GM18519 (cell line): ENCODE results near the gene FUZ.

Experiments
- ATAC-seq: cut with Tn5 transposase; IDR thresholded peaks from one replicate; pipeline ENCODE4 v1.9.1; 2021; ENCODE audit warnings: mild to moderate bottlenecking, moderate library complexity; ENCODE audit not compliant: unreplicated experiment, low FRiP score

The FUZ gene

DNA sequence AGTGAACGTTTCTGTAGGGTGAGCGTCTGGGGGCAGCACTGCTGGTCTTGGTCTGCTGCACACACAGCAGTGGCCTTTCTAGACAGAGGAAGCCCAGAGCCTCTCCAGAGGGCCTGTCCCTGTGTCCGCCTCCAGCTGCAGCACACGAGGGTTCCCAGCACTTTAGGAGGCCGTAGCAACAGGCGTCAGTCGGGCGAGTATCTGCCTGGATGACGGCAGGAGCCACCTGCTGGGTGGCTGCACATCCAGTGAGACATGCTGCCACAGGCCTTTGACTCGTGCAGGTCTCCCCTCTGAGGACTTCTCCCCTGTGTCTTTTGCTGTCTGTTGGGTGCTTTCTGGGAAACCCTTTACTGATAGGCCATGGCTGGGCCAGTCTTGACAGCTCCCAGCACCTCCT lies 24.2 kb downstream of the FUZ start:
- ATAC-seq: no peak

DNA sequence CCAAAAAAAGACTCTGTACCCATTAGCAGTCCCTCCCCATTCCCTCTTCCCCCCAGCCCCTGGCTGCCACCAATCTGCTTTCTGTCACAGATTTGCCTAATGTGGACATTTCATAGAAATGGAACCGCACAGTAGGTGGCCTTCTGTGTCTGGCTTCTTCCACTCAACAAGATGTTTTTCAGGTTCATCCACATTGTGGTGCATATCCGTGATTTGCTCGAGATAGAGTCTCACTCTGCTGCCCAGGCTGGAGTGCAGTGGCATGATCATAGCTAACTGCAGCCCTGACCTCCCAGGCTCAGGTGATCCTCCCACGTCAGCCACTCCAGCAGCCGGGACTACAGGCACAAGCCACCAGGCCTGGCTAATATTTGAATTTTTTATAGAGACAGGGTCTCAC lies 25.3 kb downstream of the FUZ start:
- no peak for ATAC-seq

DNA sequence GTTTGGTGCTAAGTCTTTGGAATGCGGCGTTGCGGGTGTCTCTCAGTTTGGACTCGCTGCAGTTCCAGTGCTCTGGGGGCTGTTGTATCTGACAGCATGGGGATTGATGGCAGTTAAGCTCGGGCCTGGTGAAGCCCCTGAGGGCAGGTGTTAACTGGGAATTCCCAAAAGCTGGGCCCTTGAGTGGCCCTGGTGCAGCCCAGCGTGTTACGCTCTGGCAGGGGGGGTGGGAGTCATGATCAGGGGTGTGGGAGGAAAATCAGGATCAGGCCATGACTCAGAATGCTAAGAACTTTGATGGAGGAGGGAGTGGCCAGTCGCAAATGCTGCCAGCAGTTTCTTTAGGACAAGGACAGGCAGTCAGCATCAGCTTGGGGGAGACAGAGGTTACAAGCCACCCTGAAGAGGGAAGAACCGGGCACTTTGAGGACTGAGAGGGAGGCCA lies 26.7 kb downstream of the FUZ start:
- no peak for ATAC-seq

DNA sequence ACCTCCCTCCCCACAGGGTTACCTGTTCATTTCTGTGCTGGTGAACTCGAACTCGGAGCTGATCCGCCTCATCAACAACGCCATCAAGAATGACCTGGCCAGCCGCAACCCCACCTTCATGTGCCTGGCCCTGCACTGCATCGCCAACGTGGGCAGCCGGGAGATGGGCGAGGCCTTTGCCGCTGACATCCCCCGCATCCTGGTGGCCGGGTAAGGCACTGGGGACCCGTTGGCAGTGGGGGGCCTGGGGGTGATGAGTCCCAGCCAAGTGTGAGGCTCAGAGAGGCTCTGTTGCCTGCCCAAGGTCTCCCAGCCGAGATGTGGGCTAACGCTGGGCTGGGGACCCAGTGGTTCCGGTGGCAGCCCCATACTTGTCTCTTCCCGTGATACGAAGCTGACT lies 30.6 kb downstream of the FUZ start:
- ATAC-seq: no peak

DNA sequence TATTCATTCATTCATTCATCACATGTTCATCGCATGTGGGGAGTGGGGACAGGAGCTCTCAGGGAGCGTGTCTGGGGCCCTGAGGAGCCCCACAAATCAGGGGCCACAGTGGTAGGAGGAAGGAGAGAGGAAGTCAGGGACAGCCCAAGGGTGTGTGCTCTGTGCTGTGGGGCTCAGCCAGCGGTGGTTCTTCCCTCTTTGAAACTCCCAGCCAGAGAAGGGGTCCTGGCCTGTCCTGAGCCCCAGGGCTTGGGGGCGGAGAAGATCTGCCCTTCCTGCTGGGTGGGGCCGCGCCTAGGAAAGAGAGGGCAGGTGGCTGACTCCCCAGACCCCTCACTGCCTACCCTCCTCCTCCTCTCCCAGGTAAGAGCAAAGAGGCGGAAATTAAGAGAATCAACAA lies 31.7 kb downstream of the FUZ start:
- no peak for ATAC-seq

DNA sequence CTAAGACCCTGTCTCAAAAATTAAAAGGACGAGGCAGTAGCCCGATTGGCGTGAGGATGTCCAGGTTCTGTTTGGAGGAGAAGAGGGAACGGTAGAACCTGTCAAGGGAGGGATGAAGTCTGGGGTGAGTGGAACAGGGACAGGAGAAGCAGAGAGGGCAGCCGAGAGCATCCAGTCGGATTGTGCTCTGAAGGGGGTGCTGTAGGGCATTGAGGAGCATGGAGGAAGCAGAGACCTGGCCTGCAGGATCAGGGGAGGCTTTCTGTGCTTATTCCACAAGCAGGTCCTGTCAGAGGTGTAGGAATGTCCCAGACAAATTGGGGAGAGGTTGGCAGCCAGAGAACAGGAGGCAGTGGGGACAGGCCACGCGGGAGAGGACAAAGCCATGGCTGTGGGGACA lies 32.2 kb downstream of the FUZ start:
- ATAC-seq: no peak

DNA sequence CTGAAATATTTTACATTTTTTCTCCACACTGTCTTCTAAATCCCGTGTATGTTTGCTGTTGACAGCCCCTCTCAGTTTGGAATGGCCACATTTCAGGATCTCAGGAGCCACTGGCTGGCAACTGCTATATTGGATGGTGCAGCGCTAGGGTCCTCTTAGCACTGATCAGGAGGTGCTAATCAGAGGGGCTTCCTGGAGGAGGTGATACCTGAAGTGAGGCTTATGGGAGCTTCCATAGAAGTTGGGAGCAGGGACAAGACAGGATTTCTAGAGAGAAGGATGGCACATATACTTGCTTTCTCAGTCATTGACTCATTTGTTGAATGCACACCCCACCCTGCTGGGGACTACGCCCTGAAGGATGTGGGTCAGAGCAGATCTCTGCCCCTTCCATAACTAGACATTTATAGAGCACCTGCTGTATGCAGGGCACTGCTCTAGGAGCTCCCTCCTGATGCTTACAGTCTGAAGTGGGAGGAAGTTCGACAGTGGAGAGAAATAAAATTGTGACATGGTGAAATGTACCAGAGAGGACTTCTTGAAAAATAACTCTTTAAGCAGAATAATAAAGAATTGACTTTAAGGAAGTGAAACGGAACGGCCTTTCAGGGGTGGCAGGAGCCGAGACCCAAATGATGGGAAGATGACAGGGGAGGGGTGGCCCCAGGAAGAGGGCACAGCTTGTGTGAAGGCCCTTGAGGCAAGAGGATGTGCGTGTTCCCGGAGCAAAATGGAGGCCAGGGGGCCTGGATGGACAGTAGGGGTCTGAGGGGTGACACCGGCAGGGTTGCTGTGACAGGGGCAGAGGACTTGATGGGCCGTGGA lies 33.1 kb downstream of the FUZ start:
- no peak for ATAC-seq

DNA sequence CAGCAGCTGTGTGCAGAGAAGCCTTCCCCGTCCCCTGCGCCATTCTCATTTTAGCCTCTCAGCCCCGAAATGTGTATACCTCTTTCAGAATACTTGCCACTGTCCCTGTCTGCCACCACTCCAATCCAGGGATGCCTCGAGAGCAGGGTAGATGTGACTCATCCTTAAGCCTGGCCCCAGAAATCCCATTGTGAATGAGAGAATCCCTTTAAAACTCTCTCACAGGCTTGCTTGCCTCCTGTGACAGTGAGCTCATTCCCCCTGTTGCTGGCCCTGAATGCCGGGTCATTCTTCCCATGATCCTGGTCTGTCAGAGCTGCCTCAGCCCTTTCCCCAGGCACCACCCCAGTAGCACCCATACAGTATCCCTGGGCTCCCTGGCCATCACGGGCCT lies 36.7 kb downstream of the FUZ start:
- ATAC-seq: no peak

DNA sequence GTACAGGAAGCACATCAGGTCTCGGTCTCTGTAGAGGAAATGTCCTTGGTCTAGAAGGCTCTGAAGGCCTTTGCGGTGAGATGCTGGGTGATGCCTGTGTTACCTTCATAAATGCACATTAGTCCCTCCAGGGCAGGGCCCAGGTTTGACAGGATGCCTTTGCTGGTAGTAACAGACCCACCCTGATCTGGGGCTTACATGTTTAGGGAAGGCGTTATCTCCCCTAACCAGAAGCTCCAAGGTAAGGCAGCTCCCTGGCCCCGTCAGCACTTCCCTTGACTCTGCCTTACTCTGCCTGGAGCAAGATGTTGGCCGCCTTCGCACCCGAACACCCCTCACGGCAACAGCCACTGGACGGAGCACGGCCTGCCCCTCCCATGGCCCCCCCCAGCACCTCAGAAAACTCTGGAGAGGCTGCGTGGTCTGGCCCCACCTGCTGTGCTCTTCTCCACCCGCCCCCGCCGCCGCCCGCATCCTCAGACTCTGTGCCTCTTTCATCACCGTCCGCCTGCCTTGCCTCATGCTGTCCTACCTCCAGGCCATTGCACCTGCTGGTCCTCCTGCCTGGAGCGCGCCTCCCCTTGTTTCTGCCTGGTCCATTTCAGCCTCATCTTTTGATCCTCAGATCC lies 37.2 kb downstream of the FUZ start:
- ATAC-seq: no peak

DNA sequence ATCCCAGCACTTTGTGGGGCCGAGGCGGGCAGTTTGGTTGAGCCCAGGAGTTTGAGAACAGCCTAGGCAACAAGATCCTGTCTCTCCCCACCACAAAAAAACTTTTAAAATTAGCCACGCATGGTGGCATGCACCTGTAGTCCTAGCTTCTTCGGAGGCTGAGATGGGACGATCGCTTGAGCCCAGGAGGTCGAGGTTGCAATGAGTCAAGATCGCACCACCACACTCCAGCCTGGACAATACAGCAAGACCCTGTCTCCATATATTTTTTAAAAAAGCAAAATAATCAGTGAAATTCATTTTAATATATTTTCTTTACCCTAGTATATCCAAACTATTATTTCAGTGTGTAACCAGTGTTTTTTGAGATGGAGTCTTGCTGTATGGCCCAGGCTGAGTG lies 38.1 kb downstream of the FUZ start:
- no peak for ATAC-seq

DNA sequence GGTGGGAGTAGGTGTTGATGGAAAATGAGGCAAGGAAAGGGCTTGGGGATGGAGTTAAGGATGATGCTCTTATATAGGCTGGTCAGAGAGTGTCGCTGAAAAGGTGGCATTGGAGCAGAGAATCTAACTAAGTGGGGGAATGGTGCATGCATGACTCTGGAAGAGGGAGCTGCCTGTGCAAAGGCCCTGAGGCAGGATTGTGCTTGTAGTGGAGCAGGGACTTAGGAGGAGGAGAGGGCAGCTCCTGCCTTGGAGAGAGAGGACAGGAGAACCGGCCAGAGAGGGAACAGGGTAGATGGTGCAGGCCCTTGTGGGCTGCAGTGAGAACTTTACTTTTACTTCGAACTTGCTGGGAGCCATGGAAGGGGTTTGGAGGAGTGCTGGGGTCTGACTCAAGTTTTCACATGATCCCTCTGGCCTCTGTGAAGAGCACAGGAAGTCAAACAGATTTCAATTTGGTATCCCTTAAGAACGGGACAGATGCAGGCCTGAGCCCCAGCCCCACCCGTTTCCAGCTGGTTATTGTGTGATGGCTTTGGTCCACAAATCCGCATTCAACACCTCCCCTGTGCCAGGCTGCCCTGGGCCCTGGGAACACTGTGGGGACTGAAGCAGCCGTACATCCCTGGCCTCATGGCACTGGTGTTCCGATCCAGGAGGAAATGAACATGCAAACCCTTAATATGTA lies 39.3 kb downstream of the FUZ start:
- ATAC-seq: no peak

DNA sequence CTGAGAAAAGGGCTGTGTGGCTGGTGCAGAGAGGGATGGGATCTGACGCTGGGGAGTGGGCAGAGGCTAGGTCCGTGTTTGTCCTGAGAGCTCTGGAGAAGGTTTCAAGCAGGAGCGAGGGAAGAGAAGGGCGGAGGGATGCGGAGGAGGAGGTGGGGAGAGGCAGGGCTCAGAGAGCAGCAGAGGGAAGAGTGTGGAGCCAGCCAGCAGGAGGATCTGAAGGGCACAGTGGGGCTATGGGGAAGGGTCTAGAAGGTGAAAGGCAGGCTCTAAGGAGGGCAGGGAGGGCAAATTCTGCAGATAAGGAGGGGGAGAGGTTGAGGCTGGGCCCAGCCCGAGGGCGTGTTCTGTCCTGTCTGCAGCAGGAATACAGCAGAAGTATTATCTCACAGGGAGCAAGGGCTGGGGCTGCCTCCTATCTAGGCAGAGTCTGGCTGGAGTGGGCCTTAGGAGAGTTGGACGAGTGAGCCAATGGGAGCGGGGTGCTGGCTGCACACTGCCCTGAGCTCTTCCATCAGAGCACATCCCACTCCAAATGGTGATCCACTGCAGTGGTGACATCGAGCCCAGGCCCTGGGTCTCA lies 40.2 kb downstream of the FUZ start:
- ATAC-seq: no peak

DNA sequence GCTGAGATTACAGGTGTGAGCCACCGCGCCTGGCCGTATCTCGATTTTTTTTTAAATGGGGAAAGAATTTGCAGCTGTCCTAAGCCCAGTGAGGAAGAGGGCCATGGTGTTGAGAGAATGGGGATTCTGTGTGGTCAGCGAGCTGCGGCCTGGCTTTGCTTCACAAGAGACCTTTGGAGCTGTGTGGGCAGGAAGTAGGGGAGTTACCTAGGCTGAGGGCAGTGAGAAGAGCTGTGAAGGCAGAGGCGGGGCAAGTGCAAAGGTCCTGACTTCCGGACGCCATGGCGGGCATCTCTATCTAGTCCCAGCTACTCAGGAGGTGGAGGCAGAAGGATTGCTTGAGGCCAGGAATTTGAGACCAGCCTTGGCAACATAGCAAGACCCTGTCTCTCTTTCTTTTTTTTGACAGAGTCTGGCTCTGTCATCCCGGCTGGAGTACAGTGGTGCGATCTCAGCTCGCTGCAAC lies 41.4 kb downstream of the FUZ start:
- no peak for ATAC-seq

DNA sequence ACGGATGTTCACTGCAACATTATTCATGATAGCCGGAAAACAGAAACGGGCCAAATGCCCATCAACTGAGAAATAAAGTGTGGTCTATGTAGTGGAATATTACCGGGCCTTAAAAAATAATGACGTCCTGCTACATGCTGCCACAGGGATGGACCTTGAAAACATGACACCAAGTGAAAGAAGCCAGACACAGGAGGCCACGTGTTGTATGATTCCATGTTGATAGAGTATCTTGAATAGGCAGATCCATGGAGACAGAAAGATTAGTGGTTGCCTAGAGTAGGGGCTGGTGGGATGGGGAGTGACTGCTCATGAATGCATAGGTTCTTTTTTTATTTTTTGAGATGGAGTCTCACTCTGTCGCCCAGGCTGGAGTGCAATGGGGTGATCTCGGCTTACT lies 42.6 kb downstream of the FUZ start:
- ATAC-seq: no peak

DNA sequence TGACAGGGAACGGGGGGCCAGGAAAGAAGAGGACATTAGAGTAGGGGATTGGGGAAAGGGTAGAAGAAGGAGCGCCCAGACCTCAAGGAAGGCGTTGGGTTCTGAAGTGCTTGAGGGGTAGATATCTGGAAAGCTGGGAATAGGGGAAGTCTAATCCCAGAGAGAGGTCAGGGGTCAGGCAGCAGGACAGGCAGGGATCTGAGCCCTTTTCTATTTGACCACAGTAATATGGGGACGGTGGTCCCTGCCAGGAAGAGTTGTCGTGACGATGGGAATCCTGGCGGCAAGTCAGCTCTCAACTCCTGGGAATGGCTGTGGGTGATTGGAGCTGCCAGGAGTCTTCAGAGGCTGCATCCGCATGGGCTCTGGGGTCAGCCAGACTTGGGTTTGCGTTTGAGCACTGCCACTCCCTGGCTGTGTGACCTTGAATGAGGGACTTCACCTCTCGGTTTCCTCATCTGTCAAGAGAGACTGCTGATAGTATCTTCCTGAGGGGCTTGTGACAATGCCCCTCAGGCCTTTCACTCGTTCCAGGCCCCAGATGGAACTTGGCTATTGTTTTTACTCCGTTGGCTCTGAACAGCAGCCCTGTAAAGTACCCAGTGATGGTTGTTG lies 45.0 kb downstream of the FUZ start:
- no peak for ATAC-seq

DNA sequence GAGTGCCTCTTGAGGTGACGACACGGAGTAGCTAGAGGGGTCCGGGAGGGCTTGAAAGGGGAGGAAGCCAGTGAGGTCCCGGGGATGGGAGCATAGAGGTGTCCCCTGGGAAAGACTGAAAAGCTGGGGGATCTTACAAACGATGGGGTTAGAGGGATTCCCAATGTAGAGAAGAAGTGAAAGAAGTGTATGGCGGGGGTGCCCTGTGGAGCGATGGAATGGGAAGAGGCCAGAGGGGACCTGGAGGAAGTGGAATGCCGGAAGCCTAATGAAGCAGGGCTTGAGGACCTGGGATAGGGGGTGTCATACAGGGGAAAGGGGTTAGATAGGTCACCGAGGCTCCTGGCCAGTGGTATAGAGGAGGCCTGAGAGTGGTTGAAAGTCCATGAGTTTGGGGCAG lies 45.7 kb downstream of the FUZ start:
- ATAC-seq: no peak

DNA sequence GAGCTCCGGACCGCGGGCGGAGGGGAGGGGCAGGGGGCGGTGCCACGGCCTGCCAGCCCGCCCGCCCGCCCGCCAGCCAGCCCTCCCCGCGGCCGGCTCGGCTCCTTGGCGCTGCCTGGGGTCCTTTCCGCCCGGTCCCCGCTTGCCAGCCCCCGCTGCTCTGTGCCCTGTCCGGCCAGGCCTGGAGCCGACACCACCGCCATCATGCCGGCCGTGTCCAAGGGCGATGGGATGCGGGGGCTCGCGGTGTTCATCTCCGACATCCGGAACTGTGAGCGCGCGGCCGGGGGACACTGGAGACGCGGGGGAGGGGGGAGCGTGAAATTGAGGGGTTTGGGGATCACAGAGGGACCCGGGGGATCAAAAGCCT lies 46.2 kb downstream of the FUZ start, which contains the start of gene AP2A1:
AP2A1 (plus strand) TSS at position 72 of the 370 bp plus-strand sequence; CDS start at position 205, 133 bp downstream.
- ATAC-seq: no peak

DNA sequence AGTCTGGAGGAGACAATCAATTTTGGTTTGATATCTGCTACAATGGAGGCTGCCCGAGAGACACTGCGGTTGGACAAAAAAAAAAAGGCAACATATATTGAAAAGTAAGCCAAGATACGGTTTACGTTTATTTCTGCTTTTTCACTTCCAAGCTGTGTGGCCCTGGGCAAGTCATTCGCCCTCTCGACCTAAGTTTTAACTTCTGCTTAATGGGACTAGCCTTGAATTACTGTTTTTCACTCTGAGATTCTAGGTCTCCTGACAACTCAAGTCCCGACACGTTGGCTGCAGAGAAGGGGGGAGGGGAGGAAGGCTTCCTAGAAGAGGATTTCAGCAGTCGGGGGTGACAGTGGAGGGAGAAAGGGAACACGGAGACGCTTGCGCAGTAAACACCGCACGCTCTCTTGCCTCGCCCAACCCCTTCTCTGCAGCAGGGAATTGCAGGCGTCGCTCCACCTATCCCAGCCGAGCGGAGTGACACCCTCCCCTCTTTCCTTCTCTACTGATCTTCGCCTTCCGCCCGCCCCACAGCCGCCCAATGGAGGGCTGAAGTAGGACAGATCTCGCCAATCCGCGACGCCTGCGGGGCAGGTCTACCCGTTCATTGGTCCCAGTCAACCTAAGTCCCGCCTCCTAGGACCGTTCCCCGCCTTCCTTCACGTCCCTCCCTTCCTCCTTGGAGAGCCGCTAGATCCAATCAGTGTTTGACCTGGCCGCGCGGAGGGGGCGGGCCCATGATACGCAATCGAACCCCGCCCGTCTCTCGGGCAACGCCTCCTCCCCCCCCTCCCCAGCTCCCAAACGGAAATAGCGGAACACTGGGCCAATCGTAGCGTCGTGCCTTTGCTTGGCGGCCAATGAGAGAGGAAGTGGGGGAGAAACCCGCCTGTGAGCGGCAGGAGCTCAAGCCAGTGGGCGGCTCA lies 46.8 kb downstream of the FUZ start:
- ATAC-seq: peak; percentile 83

DNA sequence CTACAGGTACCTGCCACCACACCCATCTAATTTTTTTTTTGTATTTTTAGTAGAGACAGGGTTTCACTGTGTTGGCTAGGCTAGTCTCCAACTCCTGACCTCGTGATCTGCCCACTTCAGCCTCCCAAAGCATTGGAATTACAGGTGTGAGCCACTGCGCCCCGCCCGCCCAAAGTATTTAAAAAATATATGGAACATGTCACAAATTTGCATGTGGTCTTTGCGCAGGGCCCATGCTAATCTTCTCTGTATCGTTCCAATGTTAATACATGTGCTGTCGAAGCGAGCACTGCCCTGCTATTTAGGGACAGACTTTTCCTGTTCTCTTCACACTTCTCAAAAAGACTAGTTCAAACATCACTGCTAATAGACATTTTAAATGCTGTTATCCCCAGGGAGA lies 48.8 kb downstream of the FUZ start:
- ATAC-seq: no peak

DNA sequence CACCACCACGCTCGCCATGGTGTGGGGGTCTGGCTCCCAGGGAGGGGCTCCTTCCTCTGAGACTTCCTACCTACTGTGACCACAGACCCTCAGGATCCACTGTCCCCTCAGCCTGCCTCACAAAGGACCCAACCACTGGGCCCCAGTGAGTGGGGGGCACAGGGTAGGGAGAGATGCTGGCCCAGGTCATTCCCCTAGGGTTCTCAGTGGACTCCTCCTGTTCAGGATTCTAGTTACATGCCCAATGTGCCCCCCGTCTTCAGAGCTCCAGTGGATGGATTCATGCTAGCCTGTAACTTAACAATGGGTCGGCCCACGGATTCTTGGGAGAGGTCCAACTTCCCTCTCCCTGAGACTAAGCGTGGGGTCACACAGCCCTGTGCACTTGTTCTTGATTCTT lies 49.9 kb downstream of the FUZ start, which contains the start of gene TSKS:
TSKS (minus strand) TSS at position 77 of the 400 bp plus-strand sequence; CDS start at position 18, 59 bp downstream.
- no peak for ATAC-seq
